BJ (cell line): ENCODE results near the gene RGL1. TPM values are rescaled to one million over a fixed set of nuclear protein-coding genes. Genes with fewer than 3 reads are reported as not detected.

ENCODE experiments used
- CTCF ChIA-PET: fragments of 350-600 bp; formaldehyde crosslinking; extraction: SDS; loops from one replicate; lab custom pipeline; 2021; ENCODE audit warnings: antibody characterized with exemption, inconsistent platforms; lab: Yijun Ruan, JAX
- POLR2A ChIA-PET: fragments of 300-600 bp; sonication (Branson Sonifier 250); formaldehyde crosslinking; extraction: SDS; loops from one replicate; lab custom pipeline; 2021; ENCODE audit warnings: antibody characterized with exemption; lab: Charles Lee
- DNase-seq: peaks from one replicate; pipeline ENCODE4 v3.0.0-alpha.2; 2011; ENCODE audit warnings: low read depth
- H3K27me3 ChIP-seq: 2 replicates; pipeline ENCODE4 v1.6.0; 2011; ENCODE audit warnings: low read length; ENCODE audit not compliant: control insufficient read depth, insufficient read depth
- H3K36me3 ChIP-seq: 2 replicates; pipeline ENCODE4 v1.5.1; 2011; ENCODE audit warnings: low read length; ENCODE audit not compliant: control insufficient read depth, insufficient read depth
- H3K4me3 ChIP-seq: 2 replicates; pipeline ENCODE4 v1.5.1; 2011; ENCODE audit warnings: low read depth, mild to moderate bottlenecking, control low read depth, low read length
- polyA plus RNA-seq: library from polyadenylated mRNA; depleted of rRNA; stranded (reverse); fragments of >200 nt; gene quantifications from 2 replicates; pipeline ENCODE4 v1.2.3, GENCODE V29; 2011
- TF ChIP-seq, protein P1 (sequence below): IDR thresholded peaks from 2 replicates; pipeline ENCODE4 v1.5.1; 2011; ENCODE audit warnings: low read depth, mild to moderate bottlenecking, control low read depth, inconsistent platforms, low read length, moderate library complexity; ENCODE audit not compliant: insufficient read depth

RGL1 gene
- polyA plus RNA-seq, 1 experiment, result 9.7 TPM

GRCh38 chr1:183819059-183819458, 14.1 kb downstream of the RGL1 start:
- H3K27me3 ChIP-seq, result no peaks in the 10 kb centered on the region
- H3K4me3 ChIP-seq, result no peak overlapping the region
- no peak for DNase-seq
- ChIA-PET CTCF (interaction anchor here (1.6 kb wide), 1 partner anchor 129 kb away, joined by 3 read pairs; no protein-coding TSS in a partner anchor), POLR2A (no interaction called here)
- H3K36me3 ChIP-seq, result no peaks in the 10 kb centered on the region; the same call in 1 of the 2 replicates
- TF ChIP-seq, protein P1, sequence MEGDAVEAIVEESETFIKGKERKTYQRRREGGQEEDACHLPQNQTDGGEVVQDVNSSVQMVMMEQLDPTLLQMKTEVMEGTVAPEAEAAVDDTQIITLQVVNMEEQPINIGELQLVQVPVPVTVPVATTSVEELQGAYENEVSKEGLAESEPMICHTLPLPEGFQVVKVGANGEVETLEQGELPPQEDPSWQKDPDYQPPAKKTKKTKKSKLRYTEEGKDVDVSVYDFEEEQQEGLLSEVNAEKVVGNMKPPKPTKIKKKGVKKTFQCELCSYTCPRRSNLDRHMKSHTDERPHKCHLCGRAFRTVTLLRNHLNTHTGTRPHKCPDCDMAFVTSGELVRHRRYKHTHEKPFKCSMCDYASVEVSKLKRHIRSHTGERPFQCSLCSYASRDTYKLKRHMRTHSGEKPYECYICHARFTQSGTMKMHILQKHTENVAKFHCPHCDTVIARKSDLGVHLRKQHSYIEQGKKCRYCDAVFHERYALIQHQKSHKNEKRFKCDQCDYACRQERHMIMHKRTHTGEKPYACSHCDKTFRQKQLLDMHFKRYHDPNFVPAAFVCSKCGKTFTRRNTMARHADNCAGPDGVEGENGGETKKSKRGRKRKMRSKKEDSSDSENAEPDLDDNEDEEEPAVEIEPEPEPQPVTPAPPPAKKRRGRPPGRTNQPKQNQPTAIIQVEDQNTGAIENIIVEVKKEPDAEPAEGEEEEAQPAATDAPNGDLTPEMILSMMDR, result no peak

GRCh38 chr1:183821309-183821888, 16.5 kb downstream of the RGL1 start:
- no peaks in the 10 kb centered on the region for H3K27me3 ChIP-seq
- DNase-seq, result no peak
- no peak overlapping the region for H3K4me3 ChIP-seq
- no peaks in the 10 kb centered on the region; the same call in 1 of the 2 replicates for H3K36me3 ChIP-seq
- POLR2A ChIA-PET, result no interaction called here
- CTCF ChIA-PET, result no interaction called here
- TF ChIP-seq, protein P1, result no peak

DNA sequence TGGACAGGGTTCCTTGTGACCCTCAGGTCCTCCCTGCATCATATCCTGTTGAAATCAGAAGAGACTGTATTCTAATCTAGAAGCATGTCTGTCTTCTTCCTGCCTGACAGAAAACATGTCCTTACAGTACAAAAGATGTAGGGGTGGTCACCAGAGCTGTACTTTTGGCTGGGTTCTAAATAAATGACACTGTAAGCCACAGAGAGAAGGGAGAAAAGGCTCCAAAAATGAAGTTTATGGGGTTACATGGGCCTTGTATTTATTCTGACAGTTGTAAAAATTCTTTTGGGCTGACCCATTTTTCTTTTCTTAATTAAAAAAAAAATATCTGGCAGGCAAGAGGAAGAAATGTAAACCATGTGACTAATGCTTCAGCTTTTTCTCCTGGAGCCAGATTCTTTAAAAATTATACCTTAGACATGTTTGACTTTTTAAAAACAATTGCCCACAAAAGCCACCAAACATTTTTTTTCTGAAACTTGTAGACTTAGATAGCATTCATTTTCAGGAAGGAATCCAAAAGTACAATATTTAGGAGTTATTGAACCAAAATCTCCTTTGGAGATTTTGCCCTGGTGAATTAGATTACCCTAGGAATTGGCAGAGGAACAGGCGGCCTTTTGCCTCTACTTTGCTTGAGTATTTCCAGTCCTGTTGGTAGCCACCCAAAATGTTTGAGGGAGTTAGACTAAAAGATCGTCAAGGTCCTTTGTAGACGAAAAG, 17.1 kb downstream of the RGL1 start:
- no peak overlapping the region for H3K4me3 ChIP-seq
- H3K27me3 ChIP-seq, result no peaks in the 10 kb centered on the region
- POLR2A ChIA-PET, result no interaction called here
- TF ChIP-seq, protein P1, result no peak
- H3K36me3 ChIP-seq, result no peaks in the 10 kb centered on the region
- peak; percentile 76 for DNase-seq
- CTCF ChIA-PET, result interaction anchor here (0.6 to 1.1 kb wide), 2 partner anchors 10 to 16 kb away, joined by 3 to 4 read pairs; no protein-coding TSS in a partner anchor

DNA sequence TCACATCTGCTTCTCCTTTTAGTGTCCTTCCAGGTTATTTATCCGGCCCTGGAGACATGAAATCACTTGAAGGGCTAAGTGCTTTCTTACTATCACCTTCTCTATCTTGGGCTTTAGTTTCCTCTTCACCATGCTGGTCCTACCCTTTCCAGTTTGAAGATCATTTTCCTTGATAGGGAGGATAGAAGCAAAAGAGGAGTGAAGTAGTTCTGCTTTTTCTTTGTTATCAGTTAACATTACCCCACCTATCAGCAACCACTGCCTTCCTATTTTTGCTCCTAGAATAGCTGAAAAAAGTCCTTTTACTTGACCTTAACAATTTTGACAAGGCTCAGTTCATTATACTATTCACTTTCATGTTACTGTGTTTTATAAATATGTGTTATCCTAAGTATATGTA, 19.4 kb downstream of the RGL1 start:
- POLR2A ChIA-PET, result no interaction called here
- H3K36me3 ChIP-seq, result no peaks in the 10 kb centered on the region
- no peaks in the 10 kb centered on the region for H3K27me3 ChIP-seq
- CTCF ChIA-PET, result no interaction called here
- DNase-seq, result no peak
- TF ChIP-seq, protein P1, result no peak
- H3K4me3 ChIP-seq, result no peak overlapping the region

- Histone ChIP-seq H3K36me3 (no peaks in the 10 kb centered on the region), H3K27me3 (no peaks in the 10 kb centered on the region), H3K4me3 (no peak overlapping the region)
- ChIA-PET POLR2A (no interaction called here), CTCF (interaction anchor here (0.8 kb wide), 1 partner anchor 18 kb away, joined by 4 read pairs; no protein-coding TSS in a partner anchor)
- no peak for DNase-seq
- TF ChIP-seq, protein P1, result no peak
Observed at GRCh38 chr1:183827801-183828200, 22.9 kb downstream of the RGL1 start.
